WTC11 (cell line): ENCODE results near the gene DENND1B. TPM values are rescaled to one million over a fixed set of nuclear protein-coding genes. Genes with fewer than 3 reads are reported as not detected.

Experiments
- ATAC-seq: fragments of 200-7000 bp; cut with Tn5 transposase; 2 replicates; pipeline ENCODE4 v1.10.0; 2021; ENCODE audit warnings: mild to moderate bottlenecking, moderate library complexity
- CTCF ChIA-PET: fragments of 300-600 bp; sonication (Branson Sonifier 250); formaldehyde crosslinking; loops from one replicate; lab custom pipeline; 2021; ENCODE audit warnings: antibody characterized with exemption; lab: Charles Lee
- POLR2A ChIA-PET: fragments of 350-600 bp; sonication (Branson Sonifier 250); formaldehyde crosslinking; loops from one replicate; lab custom pipeline; 2021; ENCODE audit warnings: antibody characterized with exemption; lab: Charles Lee
- DNase-seq: peaks from one replicate; pipeline ENCODE4 v3.0.0; 2021; ENCODE audit warnings: low spot score
- H3K27ac Mint-ChIP-seq: 2 replicates; pipeline ENCODE4 v1.8.0; 2021; ENCODE audit warnings: mixed read lengths
- H3K27me3 Mint-ChIP-seq: 2 replicates; pipeline ENCODE4 v1.8.0; 2021; ENCODE audit warnings: low read depth, mild to moderate bottlenecking, moderate library complexity, mixed read lengths
- H3K36me3 Mint-ChIP-seq: 2 replicates; pipeline ENCODE4 v1.8.0; 2021; ENCODE audit warnings: mixed read lengths
- H3K4me1 Mint-ChIP-seq: 2 replicates; pipeline ENCODE4 v1.8.0; 2022; ENCODE audit warnings: mixed read lengths
- H3K4me3 Mint-ChIP-seq: 2 replicates; pipeline ENCODE4 v1.8.0; 2021; ENCODE audit warnings: mild to moderate bottlenecking, moderate library complexity, mixed read lengths
- H3K9me3 Mint-ChIP-seq: 2 replicates; pipeline ENCODE4 v1.8.0; 2021; ENCODE audit warnings: mixed read lengths
- ATF2 ChIP-seq: sonication (generic); formaldehyde crosslinking; IDR thresholded peaks from 2 replicates; pipeline ENCODE4 v1.8.1; 2022; ENCODE audit warnings: low read depth, missing genetic modification reagents, borderline replicate concordance
- E2F4 ChIP-seq: sonication (generic); formaldehyde crosslinking; IDR thresholded peaks from 2 replicates; pipeline ENCODE4 v1.8.1; 2022; ENCODE audit warnings: low read depth, mild to moderate bottlenecking, moderate library complexity, missing genetic modification reagents, borderline replicate concordance
- GABPB1 ChIP-seq: sonication (generic); formaldehyde crosslinking; IDR thresholded peaks from 2 replicates; pipeline ENCODE4 v1.8.1; 2023; ENCODE audit warnings: mild to moderate bottlenecking, missing genetic modification reagents
- JUN ChIP-seq: sonication (generic); formaldehyde crosslinking; IDR thresholded peaks from 2 replicates; pipeline ENCODE4 v1.8.0; 2023; ENCODE audit warnings: mild to moderate bottlenecking, missing genetic modification reagents
- KAT7 ChIP-seq: sonication (generic); formaldehyde crosslinking; IDR thresholded peaks from 2 replicates; pipeline ENCODE4 v1.8.1; 2023; ENCODE audit warnings: missing genetic modification reagents, mild to moderate bottlenecking, borderline replicate concordance
- MYBL2 ChIP-seq: sonication (generic); formaldehyde crosslinking; IDR thresholded peaks from 2 replicates; pipeline ENCODE4 v1.8.1; 2023; ENCODE audit warnings: mild to moderate bottlenecking, moderate library complexity, missing genetic modification reagents
- NFYB ChIP-seq: sonication (generic); formaldehyde crosslinking; conservative IDR thresholded peaks from 2 replicates; pipeline ENCODE4 v1.8.0; 2022; ENCODE audit warnings: low read depth, missing genetic modification reagents
- NR1H2 ChIP-seq: sonication (generic); formaldehyde crosslinking; IDR thresholded peaks from 2 replicates; pipeline ENCODE4 v1.9.0; 2021; ENCODE audit warnings: mild to moderate bottlenecking, moderate library complexity, missing genetic modification reagents
- NR2C2 ChIP-seq: sonication (generic); formaldehyde crosslinking; IDR thresholded peaks from 2 replicates; pipeline ENCODE4 v1.8.0; 2022; ENCODE audit warnings: mild to moderate bottlenecking, missing genetic modification reagents
- PRRX2 ChIP-seq: fragments of 250-450 bp; sonication (Bioruptor Pico); IDR thresholded peaks from 2 replicates; pipeline ENCODE4 v1.8.0; 2021; ENCODE audit warnings: mild to moderate bottlenecking
- RELA ChIP-seq: sonication (generic); formaldehyde crosslinking; IDR thresholded peaks from 2 replicates; pipeline ENCODE4 v1.8.1; 2022; ENCODE audit warnings: missing genetic modification reagents, mild to moderate bottlenecking, borderline replicate concordance
- SMAD4 ChIP-seq: sonication (generic); formaldehyde crosslinking; IDR thresholded peaks from 2 replicates; pipeline ENCODE4 v1.8.0; 2022; ENCODE audit warnings: mild to moderate bottlenecking, missing genetic modification reagents
- SP1 ChIP-seq: sonication (generic); formaldehyde crosslinking; conservative IDR thresholded peaks from 2 replicates; pipeline ENCODE4 v1.8.1; 2022; ENCODE audit warnings: missing genetic modification reagents
- TEAD1 ChIP-seq: sonication (generic); formaldehyde crosslinking; IDR thresholded peaks from 2 replicates; pipeline ENCODE4 v1.8.0; 2022; ENCODE audit warnings: mild to moderate bottlenecking, missing genetic modification reagents
- TEAD4 ChIP-seq: sonication (generic); formaldehyde crosslinking; IDR thresholded peaks from 2 replicates; pipeline ENCODE4 v1.8.0; 2022; ENCODE audit warnings: mild to moderate bottlenecking, missing genetic modification reagents
- TP53 ChIP-seq: sonication (generic); formaldehyde crosslinking; IDR thresholded peaks from 2 replicates; pipeline ENCODE4 v1.8.1; 2023; ENCODE audit warnings: mild to moderate bottlenecking, missing genetic modification reagents
- ZNF232 ChIP-seq: sonication (generic); formaldehyde crosslinking; IDR thresholded peaks from 2 replicates; pipeline ENCODE4 v1.8.0; 2022; ENCODE audit warnings: mild to moderate bottlenecking, missing genetic modification reagents
- ZNF423 ChIP-seq: fragments of 250-450 bp; sonication (Bioruptor Pico); IDR thresholded peaks from 2 replicates; pipeline ENCODE4 v2.1.2; 2022; ENCODE audit warnings: mild to moderate bottlenecking, moderate library complexity
- total RNA-seq: library from RNA; stranded (reverse); gene quantifications from 3 replicates; pipeline ENCODE4 v1.2.3, GENCODE V29; 2021
- TF ChIP-seq, protein P1 (sequence below): sonication (generic); formaldehyde crosslinking; IDR thresholded peaks from 2 replicates; pipeline ENCODE4 v1.8.1; 2022; ENCODE audit warnings: mild to moderate bottlenecking, moderate library complexity, missing genetic modification reagents
- TF ChIP-seq, protein P2 (sequence below): fragments of 250-450 bp; sonication (Bioruptor Pico); conservative IDR thresholded peaks from 2 replicates; pipeline ENCODE4 v1.9.0; 2021; ENCODE audit warnings: mild to moderate bottlenecking
- TF ChIP-seq, protein P3 (sequence below): sonication (generic); formaldehyde crosslinking; IDR thresholded peaks from 2 replicates; pipeline ENCODE4 v1.8.1; 2023; ENCODE audit warnings: mild to moderate bottlenecking, missing genetic modification reagents

Gene DENND1B
- total RNA-seq, 1 experiment from 2014 or later = 4.3 TPM

GRCh38 chr1:197771904-197772556 lies 3.2 kb downstream of the DENND1B start (continued):
- TF ChIP-seq GABPB1 (CRISPR knock-in tag) (no peak), NR1H2 (no peak)
- TF ChIP-seq, protein P1, sequence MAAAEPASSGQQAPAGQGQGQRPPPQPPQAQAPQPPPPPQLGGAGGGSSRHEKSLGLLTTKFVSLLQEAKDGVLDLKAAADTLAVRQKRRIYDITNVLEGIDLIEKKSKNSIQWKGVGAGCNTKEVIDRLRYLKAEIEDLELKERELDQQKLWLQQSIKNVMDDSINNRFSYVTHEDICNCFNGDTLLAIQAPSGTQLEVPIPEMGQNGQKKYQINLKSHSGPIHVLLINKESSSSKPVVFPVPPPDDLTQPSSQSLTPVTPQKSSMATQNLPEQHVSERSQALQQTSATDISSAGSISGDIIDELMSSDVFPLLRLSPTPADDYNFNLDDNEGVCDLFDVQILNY = no peak

GRCh38 chr1:197771386-197771785 lies 3.9 kb downstream of the DENND1B start:
- ChIA-PET POLR2A (no interaction called here), CTCF (no interaction called here)
- H3K4me3 Mint-ChIP-seq = no peak overlapping the region
- H3K27me3 Mint-ChIP-seq = peaks cover 15% of the 10 kb centered on the region
- no peaks in the 10 kb centered on the region for H3K36me3 Mint-ChIP-seq
- TF ChIP-seq, protein P2, sequence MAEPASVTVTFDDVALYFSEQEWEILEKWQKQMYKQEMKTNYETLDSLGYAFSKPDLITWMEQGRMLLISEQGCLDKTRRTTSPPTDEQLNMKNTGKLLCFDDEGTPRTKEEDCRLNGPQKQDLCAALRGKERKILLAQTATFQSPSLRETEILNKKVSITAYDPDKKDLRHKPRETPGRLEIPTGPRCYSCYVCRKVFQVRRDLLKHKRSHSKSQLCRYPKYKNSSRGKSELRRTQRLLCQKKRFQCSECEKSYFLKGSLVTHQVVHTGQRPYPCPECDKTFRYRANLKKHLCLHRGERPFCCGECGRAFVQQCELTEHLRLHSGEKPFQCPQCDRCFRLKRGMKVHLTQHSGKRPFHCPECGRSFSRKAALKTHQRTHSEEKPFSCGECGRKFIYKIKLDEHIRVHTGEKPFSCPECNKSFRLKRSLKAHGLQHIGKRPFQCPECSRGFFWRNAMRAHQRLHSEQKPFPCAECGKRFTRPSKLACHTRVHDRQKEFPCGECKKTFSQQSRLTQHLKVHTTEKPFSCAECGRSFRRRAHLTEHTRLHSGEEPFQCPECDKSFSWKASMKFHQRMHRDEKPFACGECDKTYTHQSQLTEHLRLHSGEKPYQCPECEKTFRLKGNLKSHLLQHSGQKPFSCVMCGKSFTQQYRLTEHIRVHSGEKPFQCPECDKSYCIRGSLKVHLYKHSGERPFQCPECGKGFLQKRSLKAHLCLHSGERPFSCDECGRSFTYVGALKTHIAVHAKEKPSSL (CRISPR knock-in tag) = no peak
- no peak for TF ChIP-seq TEAD1 (CRISPR knock-in tag)
- no peak for TF ChIP-seq PRRX2 (CRISPR knock-in tag)
- DNase-seq (no peak), ATAC-seq (no peak)
- H3K4me1 Mint-ChIP-seq = peaks cover 29% of the 10 kb centered on the region
- no peak overlapping the region for H3K27ac Mint-ChIP-seq
- no peaks in the 10 kb centered on the region for H3K9me3 Mint-ChIP-seq

- Mint-ChIP-seq H3K27me3 (peaks cover 10% of the 10 kb centered on the region), H3K36me3 (no peaks in the 10 kb centered on the region), H3K27ac (no peak overlapping the region), H3K4me3 (no peak overlapping the region), H3K9me3 (no peaks in the 10 kb centered on the region), H3K4me1 (peaks cover 21% of the 10 kb centered on the region)
- TF ChIP-seq NR2C2 (CRISPR knock-in tag) = no peak
- no peak for TF ChIP-seq SP1 (CRISPR knock-in tag)
- no peak for TF ChIP-seq RELA (CRISPR knock-in tag)
- no peak for TF ChIP-seq GABPB1 (CRISPR knock-in tag)
- no peak for TF ChIP-seq SMAD4 (CRISPR knock-in tag)
- TF ChIP-seq ZNF232 (CRISPR knock-in tag) = no peak
- no peak for TF ChIP-seq TEAD4 (CRISPR knock-in tag)
- TF ChIP-seq ATF2 (CRISPR knock-in tag) = no peak
- TF ChIP-seq JUN (CRISPR knock-in tag) = no peak
- TF ChIP-seq, protein P3, sequence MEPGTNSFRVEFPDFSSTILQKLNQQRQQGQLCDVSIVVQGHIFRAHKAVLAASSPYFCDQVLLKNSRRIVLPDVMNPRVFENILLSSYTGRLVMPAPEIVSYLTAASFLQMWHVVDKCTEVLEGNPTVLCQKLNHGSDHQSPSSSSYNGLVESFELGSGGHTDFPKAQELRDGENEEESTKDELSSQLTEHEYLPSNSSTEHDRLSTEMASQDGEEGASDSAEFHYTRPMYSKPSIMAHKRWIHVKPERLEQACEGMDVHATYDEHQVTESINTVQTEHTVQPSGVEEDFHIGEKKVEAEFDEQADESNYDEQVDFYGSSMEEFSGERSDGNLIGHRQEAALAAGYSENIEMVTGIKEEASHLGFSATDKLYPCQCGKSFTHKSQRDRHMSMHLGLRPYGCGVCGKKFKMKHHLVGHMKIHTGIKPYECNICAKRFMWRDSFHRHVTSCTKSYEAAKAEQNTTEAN = no peak
- no peak for TF ChIP-seq E2F4 (CRISPR knock-in tag)
- TF ChIP-seq ZNF423 (CRISPR knock-in tag) = no peak
- TF ChIP-seq NFYB = no peak
- no peak for TF ChIP-seq MYBL2 (CRISPR knock-in tag)
- TF ChIP-seq TP53 (CRISPR knock-in tag) = no peak
- TF ChIP-seq KAT7 (CRISPR knock-in tag) = no peak
- ATAC-seq (no peak), DNase-seq (no peak)
- CTCF ChIA-PET = no interaction called here
- POLR2A ChIA-PET = no interaction called here
These were observed 5.0 kb downstream of the DENND1B start for GRCh38 chr1:197770243-197770642.
